IMR-90 (cell line): ENCODE results near the gene CD69. TPM values are rescaled to one million over a fixed set of nuclear protein-coding genes. Genes with fewer than 3 reads are reported as not detected.

ENCODE experiments used
- ATAC-seq: fragments of 200-7000 bp; cut with Tn5 transposase; 2 replicates; pipeline ENCODE4 v1.9.1; 2020; ENCODE audit warnings: low read depth, mild to moderate bottlenecking, moderate library complexity
- BruUV-seq: library from RNA; stranded (reverse); fragments of 400-500 nt; replicated peaks from 2 replicates; lab custom pipeline; 2021; lab: Mats Ljungman, UMichigan
- CTCF ChIA-PET: fragments of 300-600 bp; formaldehyde crosslinking; extraction: SDS; loops from one replicate; lab custom pipeline; 2021; ENCODE audit warnings: antibody characterized with exemption; lab: Yijun Ruan, JAX
- POLR2A ChIA-PET: fragments of 300-600 bp; sonication (Branson Sonifier 250); formaldehyde crosslinking; loops from one replicate; lab custom pipeline; 2022; ENCODE audit warnings: antibody characterized with exemption; ENCODE audit not compliant: unreplicated experiment; lab: Charles Lee
- DNase-seq: peaks from one replicate; pipeline ENCODE4 v3.0.0; 2013
- H2AFZ ChIP-seq: replicated peaks from 2 replicates; pipeline ENCODE3; 2013; ENCODE audit warnings: low read length, mild to moderate bottlenecking; ENCODE audit not compliant: poor library complexity
- H2AK5ac ChIP-seq: 2 replicates; pipeline ENCODE4 v1.6.1; 2013; ENCODE audit warnings: low read depth, low read length, inconsistent platforms
- H2AK9ac ChIP-seq: replicated peaks from 2 replicates; pipeline ENCODE3; 2013; ENCODE audit warnings: mild to moderate bottlenecking, low read depth, low read length, moderate library complexity; ENCODE audit not compliant: poor library complexity
- H2BK120ac ChIP-seq: 2 replicates; pipeline ENCODE4 v1.6.1; 2013; ENCODE audit warnings: low read depth, low read length, inconsistent platforms
- H2BK15ac ChIP-seq: 3 replicates; pipeline ENCODE4 v1.6.1; 2013; ENCODE audit warnings: low read depth, low read length, inconsistent platforms
- H2BK20ac ChIP-seq: 2 replicates; pipeline ENCODE4 v1.6.1; 2013; ENCODE audit warnings: low read depth, mild to moderate bottlenecking, inconsistent platforms, low read length, moderate library complexity
- H2BK5ac ChIP-seq: 2 replicates; pipeline ENCODE4 v1.6.1; 2013; ENCODE audit warnings: mild to moderate bottlenecking, low read depth, low read length, inconsistent platforms; ENCODE audit not compliant: poor library complexity, severe bottlenecking
- H3K14ac ChIP-seq: replicated peaks from 2 replicates; pipeline ENCODE4 v1.6.1; 2013; ENCODE audit warnings: low read depth, low read length, inconsistent platforms
- H3K18ac ChIP-seq: 2 replicates; pipeline ENCODE4 v1.6.1; 2013; ENCODE audit warnings: low read depth, low read length, control low read depth
- H3K23ac ChIP-seq: 2 replicates; pipeline ENCODE4 v1.6.1; 2013; ENCODE audit warnings: low read depth, low read length, inconsistent platforms
- H3K27ac ChIP-seq: 2 replicates; pipeline ENCODE4 v1.5.1; 2013; ENCODE audit warnings: mild to moderate bottlenecking, control low read depth, low read length; ENCODE audit not compliant: insufficient read depth
- H3K27me3 ChIP-seq: 2 replicates; pipeline ENCODE4 v1.6.1; 2013; ENCODE audit warnings: low read length; ENCODE audit not compliant: control insufficient read depth, insufficient read depth
- H3K36me3 ChIP-seq: 2 replicates; pipeline ENCODE4 v1.6.1; 2013; ENCODE audit warnings: low read length, mixed read lengths; ENCODE audit not compliant: control insufficient read depth, insufficient read depth
- H3K4ac ChIP-seq: 2 replicates; pipeline ENCODE4 v1.6.1; 2013; ENCODE audit warnings: low read depth, low read length, inconsistent platforms
- H3K4me1 ChIP-seq: 2 replicates; pipeline ENCODE4 v1.6.1; 2013; ENCODE audit warnings: low read length, mixed read lengths; ENCODE audit not compliant: control insufficient read depth, insufficient read depth
- H3K4me2 ChIP-seq: 2 replicates; pipeline ENCODE4 v1.6.1; 2013; ENCODE audit warnings: low read depth, mild to moderate bottlenecking, control low read depth, low read length, moderate library complexity
- H3K4me3 ChIP-seq: 2 replicates; pipeline ENCODE4 v1.5.1; 2013; ENCODE audit warnings: low read depth, mild to moderate bottlenecking, control low read depth, low read length, moderate library complexity; ENCODE audit not compliant: insufficient read depth
- H3K56ac ChIP-seq: 2 replicates; pipeline ENCODE4 v1.6.1; 2013; ENCODE audit warnings: low read length, inconsistent platforms; ENCODE audit not compliant: insufficient read depth; ENCODE audit errors: extremely low read depth
- H3K79me1 ChIP-seq, 2 experiments: 2 replicates each; pipeline ENCODE4 v1.6.1; 2013; ENCODE audit warnings: low read length in 2 of 2, inconsistent platforms in 1 of 2, low read depth in 1 of 2
- H3K9ac ChIP-seq: 2 replicates; pipeline ENCODE4 v1.6.1; 2013; ENCODE audit warnings: low read depth, low read length, control low read depth
- H3K9me1 ChIP-seq: 2 replicates; pipeline ENCODE4 v1.6.1; 2013; ENCODE audit warnings: low read length, inconsistent platforms; ENCODE audit not compliant: insufficient read depth
- H3K9me3 ChIP-seq: 2 replicates; pipeline ENCODE4 v1.6.1; 2013; ENCODE audit warnings: low read length; ENCODE audit not compliant: control insufficient read depth, insufficient read depth
- H4K20me1 ChIP-seq: 2 replicates; pipeline ENCODE4 v1.6.1; 2013; ENCODE audit warnings: low read length, inconsistent platforms; ENCODE audit not compliant: insufficient read depth
- H4K5ac ChIP-seq: 2 replicates; pipeline ENCODE4 v1.6.1; 2013; ENCODE audit warnings: mild to moderate bottlenecking, low read depth, low read length, control low read depth
- H4K8ac ChIP-seq, 2 experiments: 2 replicates each; pipeline ENCODE4 v1.6.1; 2013; ENCODE audit warnings: low read depth in 2 of 2, low read length in 2 of 2, control low read depth in 1 of 2, inconsistent platforms in 1 of 2
- H4K91ac ChIP-seq: 2 replicates; pipeline ENCODE4 v1.6.1; 2013; ENCODE audit warnings: low read depth, low read length, inconsistent platforms; ENCODE audit not compliant: insufficient read depth
- BHLHE40 ChIP-seq: fragments of 150-350 bp; IDR thresholded peaks from 2 replicates; pipeline ENCODE4 v1.6.1; 2016; ENCODE audit warnings: mild to moderate bottlenecking, low read depth, low read length
- CEBPB ChIP-seq: IDR thresholded peaks from 2 replicates; pipeline ENCODE4 v1.6.1; 2012; ENCODE audit warnings: low read depth, low read length, improper control_type of control experiment
- CHD1 ChIP-seq: IDR thresholded peaks from 2 replicates; pipeline ENCODE4 v1.6.1; 2012; ENCODE audit warnings: low read depth, low read length, improper control_type of control experiment
- FOS ChIP-seq: fragments of 150-350 bp; IDR thresholded peaks from 2 replicates; pipeline ENCODE4 v1.6.1; 2016; ENCODE audit warnings: low read depth, low read length
- MAFK ChIP-seq: IDR thresholded peaks from 2 replicates; pipeline ENCODE4 v1.6.1; 2012; ENCODE audit warnings: low read depth, low read length, improper control_type of control experiment
- MAZ ChIP-seq: IDR thresholded peaks from 2 replicates; pipeline ENCODE4 v1.6.1; 2012; ENCODE audit warnings: low read depth, mild to moderate bottlenecking, low read length, improper control_type of control experiment, moderate library complexity, borderline replicate concordance
- MXI1 ChIP-seq: IDR thresholded peaks from 2 replicates; pipeline ENCODE4 v1.6.1; 2012; ENCODE audit warnings: low read depth, mild to moderate bottlenecking, low read length, moderate library complexity, borderline replicate concordance
- NFE2L2 ChIP-seq: fragments of 150-350 bp; IDR thresholded peaks from 2 replicates; pipeline ENCODE4 v1.6.1; 2016; ENCODE audit warnings: low read depth, mild to moderate bottlenecking, low read length
- POLR2A ChIP-seq: IDR thresholded peaks from 2 replicates; pipeline ENCODE4 v1.6.1; 2012; ENCODE audit warnings: mild to moderate bottlenecking, low read depth, low read length
- RAD21 ChIP-seq: IDR thresholded peaks from 2 replicates; pipeline ENCODE4 v1.6.1; 2012; ENCODE audit warnings: low read length, improper control_type of control experiment
- RCOR1 ChIP-seq: IDR thresholded peaks from 2 replicates; pipeline ENCODE4 v1.6.1; 2012; ENCODE audit warnings: mild to moderate bottlenecking, low read length, improper control_type of control experiment; ENCODE audit not compliant: insufficient replicate concordance
- RFX5 ChIP-seq: IDR thresholded peaks from 2 replicates; pipeline ENCODE4 v1.8.0; 2012; ENCODE audit warnings: low read depth, mild to moderate bottlenecking, low read length, moderate library complexity
- SMC3 ChIP-seq: fragments of 150-350 bp; IDR thresholded peaks from 2 replicates; pipeline ENCODE4 v1.6.1; 2016; ENCODE audit warnings: low read depth, mild to moderate bottlenecking, antibody characterized with exemption, low read length, moderate library complexity
- dilution Hi-C: fragments of 300-500 bp; cut with HindIII; formaldehyde crosslinking; loops from one replicate; pipeline ENCODE4 v1.14.3; 2018; ENCODE audit warnings: low sequenced_read_pairs; ENCODE audit not compliant: unreplicated experiment
- in situ Hi-C: fragments of 300-500 bp; cut with MboI; formaldehyde crosslinking; loops from 3 replicates; pipeline ENCODE4 v1.14.3; 2019; ENCODE audit warnings: low sequenced_read_pairs, inconsistent platforms, mixed read lengths
- intact Hi-C: fragments of 100-400 bp; cut with micrococcal nuclease; formaldehyde crosslinking; loops from 2 replicates; pipeline ENCODE4 v1.10.0; 2022
- polyA plus RNA-seq, 3 experiments: library from polyadenylated mRNA; depleted of rRNA; stranded (reverse); fragments of >200 nt; gene quantifications; 2 replicates each; pipeline ENCODE4 v1.2.3, GENCODE V29; 2012; ENCODE audit warnings: low replicate concordance in 1 of 3
- total RNA-seq: library from RNA; depleted of rRNA; stranded (reverse); fragments of >200 nt; gene quantifications from 2 replicates; pipeline ENCODE4 v1.2.3, GENCODE V29; 2012
- TF ChIP-seq, protein P1 (sequence below): fragments of 150-350 bp; IDR thresholded peaks from 2 replicates; pipeline ENCODE4 v1.6.1; 2016; ENCODE audit warnings: low read depth, mild to moderate bottlenecking, low read length, moderate library complexity, borderline replicate concordance
- TF ChIP-seq, protein P2 (sequence below): conservative IDR thresholded peaks from 2 replicates; pipeline ENCODE4 v1.5.1; 2012; ENCODE audit warnings: mild to moderate bottlenecking, low read depth, low read length, improper control_type of control experiment
- TF ChIP-seq, protein P3 (sequence below): fragments of 150-350 bp; IDR thresholded peaks from 2 replicates; pipeline ENCODE4 v1.6.1; 2017; ENCODE audit warnings: mild to moderate bottlenecking, antibody characterized with exemption, low read length, low read depth

CD69 gene
- total and polyA plus RNA-seq, 2 of the 4 experiments (the other 2 are of a cell fraction), result not detected

DNA sequence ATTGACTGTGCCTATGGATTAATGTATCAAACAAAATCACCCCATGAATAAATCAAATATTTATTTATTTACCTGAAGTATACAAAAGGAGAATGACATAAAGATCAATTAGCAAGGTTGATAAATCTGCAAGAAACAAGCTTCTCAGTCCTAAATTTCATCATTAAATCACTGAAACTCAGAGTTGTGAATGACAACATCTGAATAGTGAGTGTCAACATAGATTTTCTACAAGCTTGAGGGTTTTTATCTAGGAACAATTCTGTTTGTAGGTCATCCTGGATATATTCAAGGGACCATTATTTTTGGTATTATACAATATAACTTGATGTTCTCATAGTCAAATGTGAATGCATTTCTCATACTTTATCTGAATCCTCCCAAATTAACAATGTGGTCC is 49.2 kb upstream of the CD69 start:
- Histone ChIP-seq H4K91ac (no peak overlapping the region), H3K4me1 (no peaks in the 10 kb centered on the region), H2AFZ (no peak overlapping the region), H3K4me2 (no peak overlapping the region), H2AK9ac (no peak overlapping the region), H2BK20ac (no peak overlapping the region), H3K79me1 (no peaks in the 10 kb centered on the region), H3K9me1 (no peaks in the 10 kb centered on the region), H3K4ac (no peak overlapping the region), H3K23ac (no peak overlapping the region), H3K27ac (no peak overlapping the region), H2BK15ac (no peak overlapping the region), H3K4me3 (no peak overlapping the region), H2BK5ac (no peak overlapping the region), H2BK120ac (no peak overlapping the region), H4K5ac (no peak overlapping the region), H3K14ac (no peak overlapping the region), H2AK5ac (no peak overlapping the region), H3K9ac (no peak overlapping the region), H3K27me3 (peaks cover 5% of the 10 kb centered on the region), H4K20me1 (no peaks in the 10 kb centered on the region), H3K9me3 (no peaks in the 10 kb centered on the region), H3K18ac (no peak overlapping the region), H3K36me3 (no peaks in the 10 kb centered on the region), H3K56ac (no peak overlapping the region), H4K8ac (no peak overlapping the region)
- POLR2A ChIA-PET, result no interaction called here
- no peak for DNase-seq
- no peak for ATAC-seq
- dilution Hi-C loops, result no loop called here
- no TSS peak for BruUV-seq
- CTCF ChIA-PET, result interaction anchor here (0.6 kb wide), 2 partner anchors 41 to 353 kb away, joined by 4 to 7 read pairs; no protein-coding TSS in a partner anchor
- TF ChIP-seq SMC3, result no peak
- TF ChIP-seq CEBPB, result no peak
- no peak for TF ChIP-seq RFX5
- no peak for TF ChIP-seq MXI1
- TF ChIP-seq, protein P1, sequence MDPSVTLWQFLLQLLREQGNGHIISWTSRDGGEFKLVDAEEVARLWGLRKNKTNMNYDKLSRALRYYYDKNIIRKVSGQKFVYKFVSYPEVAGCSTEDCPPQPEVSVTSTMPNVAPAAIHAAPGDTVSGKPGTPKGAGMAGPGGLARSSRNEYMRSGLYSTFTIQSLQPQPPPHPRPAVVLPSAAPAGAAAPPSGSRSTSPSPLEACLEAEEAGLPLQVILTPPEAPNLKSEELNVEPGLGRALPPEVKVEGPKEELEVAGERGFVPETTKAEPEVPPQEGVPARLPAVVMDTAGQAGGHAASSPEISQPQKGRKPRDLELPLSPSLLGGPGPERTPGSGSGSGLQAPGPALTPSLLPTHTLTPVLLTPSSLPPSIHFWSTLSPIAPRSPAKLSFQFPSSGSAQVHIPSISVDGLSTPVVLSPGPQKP, result no peak
- no peak for TF ChIP-seq RCOR1
- TF ChIP-seq POLR2A, result no peak
- TF ChIP-seq BHLHE40, result no peak
- TF ChIP-seq FOS, result no peak
- TF ChIP-seq CHD1, result no peak
- TF ChIP-seq, protein P2, sequence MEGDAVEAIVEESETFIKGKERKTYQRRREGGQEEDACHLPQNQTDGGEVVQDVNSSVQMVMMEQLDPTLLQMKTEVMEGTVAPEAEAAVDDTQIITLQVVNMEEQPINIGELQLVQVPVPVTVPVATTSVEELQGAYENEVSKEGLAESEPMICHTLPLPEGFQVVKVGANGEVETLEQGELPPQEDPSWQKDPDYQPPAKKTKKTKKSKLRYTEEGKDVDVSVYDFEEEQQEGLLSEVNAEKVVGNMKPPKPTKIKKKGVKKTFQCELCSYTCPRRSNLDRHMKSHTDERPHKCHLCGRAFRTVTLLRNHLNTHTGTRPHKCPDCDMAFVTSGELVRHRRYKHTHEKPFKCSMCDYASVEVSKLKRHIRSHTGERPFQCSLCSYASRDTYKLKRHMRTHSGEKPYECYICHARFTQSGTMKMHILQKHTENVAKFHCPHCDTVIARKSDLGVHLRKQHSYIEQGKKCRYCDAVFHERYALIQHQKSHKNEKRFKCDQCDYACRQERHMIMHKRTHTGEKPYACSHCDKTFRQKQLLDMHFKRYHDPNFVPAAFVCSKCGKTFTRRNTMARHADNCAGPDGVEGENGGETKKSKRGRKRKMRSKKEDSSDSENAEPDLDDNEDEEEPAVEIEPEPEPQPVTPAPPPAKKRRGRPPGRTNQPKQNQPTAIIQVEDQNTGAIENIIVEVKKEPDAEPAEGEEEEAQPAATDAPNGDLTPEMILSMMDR, result no peak
- TF ChIP-seq, protein P3, sequence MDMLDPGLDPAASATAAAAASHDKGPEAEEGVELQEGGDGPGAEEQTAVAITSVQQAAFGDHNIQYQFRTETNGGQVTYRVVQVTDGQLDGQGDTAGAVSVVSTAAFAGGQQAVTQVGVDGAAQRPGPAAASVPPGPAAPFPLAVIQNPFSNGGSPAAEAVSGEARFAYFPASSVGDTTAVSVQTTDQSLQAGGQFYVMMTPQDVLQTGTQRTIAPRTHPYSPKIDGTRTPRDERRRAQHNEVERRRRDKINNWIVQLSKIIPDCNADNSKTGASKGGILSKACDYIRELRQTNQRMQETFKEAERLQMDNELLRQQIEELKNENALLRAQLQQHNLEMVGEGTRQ, result no peak
- TF ChIP-seq MAZ, result no peak
- no peak for TF ChIP-seq RAD21
- no peak for TF ChIP-seq NFE2L2
- TF ChIP-seq MAFK, result no peak
- in situ Hi-C loops, result loop anchor here (10.0 kb wide), 1 partner anchor 115 kb away; no protein-coding TSS in a partner anchor
- intact Hi-C loops, result no loop called here
